SIG-M5 treated with dmso at 0.1 percent for 504 hours (cell line): ENCODE data around the gene GPHB5.

Experiments
- DNase-seq: peaks from one replicate; lab custom pipeline; 2025; ENCODE audit not compliant: unreplicated experiment; lab: John Stamatoyannopoulos, UW

The GPHB5 gene

DNA sequence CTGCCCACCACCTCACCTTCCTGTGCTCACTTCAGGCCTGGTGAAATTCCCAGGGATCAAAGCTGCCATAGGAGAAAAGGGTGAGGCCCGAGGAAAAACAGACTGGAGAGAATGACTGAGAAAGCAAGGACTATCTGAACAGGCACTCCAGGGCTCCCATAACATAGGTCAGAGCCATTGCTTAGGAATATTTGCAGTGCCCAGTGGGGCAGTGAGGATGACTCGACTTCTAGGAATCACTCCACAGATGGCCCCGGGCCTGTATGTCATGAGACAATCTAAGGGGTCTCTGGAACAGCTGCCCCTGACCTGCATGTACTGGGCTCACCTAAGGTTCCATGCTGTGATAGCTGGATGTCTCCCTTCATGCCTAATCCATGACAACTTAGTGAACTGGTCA is 51.6 kb downstream of the GPHB5 start:
- no peak for DNase-seq

DNA sequence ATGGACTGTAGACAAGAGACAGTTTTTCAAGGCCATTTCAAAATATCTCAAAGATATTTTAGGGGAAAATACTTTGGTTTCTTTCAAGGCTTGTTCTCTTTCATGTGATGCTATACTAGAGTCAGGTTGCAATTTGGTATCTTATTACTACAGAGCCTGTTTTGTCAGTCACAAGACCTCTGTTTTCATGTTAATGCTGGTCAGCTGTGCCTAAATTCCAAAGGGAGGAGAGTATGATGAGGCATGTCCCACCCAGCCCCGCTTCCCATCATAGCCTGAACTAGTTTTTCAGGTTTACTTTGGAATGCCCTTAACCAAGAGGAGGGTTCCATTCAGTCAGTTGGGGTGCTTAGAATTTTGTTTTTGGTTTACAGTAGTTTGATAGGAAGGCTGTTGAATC is 52.6 kb downstream of the GPHB5 start:
- DNase-seq = no peak
